Ascending aorta (tissue), 2 donors: ENCODE measurements around the gene TMEM175. TPM values are rescaled to one million over a fixed set of nuclear protein-coding genes. Genes with fewer than 3 reads are reported as not detected.
"Not testable (repeated sequence)": the region's sequence is repeated elsewhere in the genome, so short reads cannot be mapped to it uniquely, and the experiment has no call there.

Experiments used
- DNase-seq, 2 donors: peaks; one replicate each; pipeline ENCODE4 v3.0.0-alpha.2; 2019; ENCODE audit warnings: low spot score in 2 of 2
- H3K27ac ChIP-seq, 2 donors: fragments of 200-600 bp; sonication (generic); one replicate each; pipeline ENCODE4 v1.5.1; 2016 to 2017; ENCODE audit warnings: mild to moderate bottlenecking in 1 of 2
- H3K27me3 ChIP-seq: fragments of 200-600 bp; sonication (generic); one replicate; pipeline ENCODE4 v1.5.1; 2017
- H3K36me3 ChIP-seq, 2 donors: fragments of 200-600 bp; sonication (generic); one replicate each; pipeline ENCODE4 v1.5.1; 2016
- H3K4me1 ChIP-seq, 2 donors: fragments of 200-600 bp; sonication (generic); one replicate each; pipeline ENCODE4 v1.5.1; 2016 to 2017; ENCODE audit warnings: mild to moderate bottlenecking in 1 of 2
- H3K4me3 ChIP-seq, 2 donors: fragments of 200-600 bp; sonication (generic); one replicate each; pipeline ENCODE4 v1.5.1; 2016 to 2017; ENCODE audit warnings: mild to moderate bottlenecking in 1 of 2
- H3K9me3 ChIP-seq, 2 donors: fragments of 200-600 bp; sonication (generic); one replicate each; pipeline ENCODE4 v1.5.1; 2016
- CTCF ChIP-seq, 3 experiments: fragments of 200-600 bp in 2 of 3; fragments of 450-650 bp in 1 of 3; sonication (generic) in 2 of 3; IDR thresholded peaks; one replicate each; pipeline ENCODE4 v1.5.1; 2016 to 2019; ENCODE audit warnings: antibody characterized with exemption in 3 of 3, mild to moderate bottlenecking in 1 of 3, moderate library complexity in 1 of 3
- intact Hi-C: fragments of 100-400 bp; cut with DNase I; formaldehyde crosslinking; loops from one replicate; pipeline ENCODE4 v1.15.1; 2023
- total RNA-seq: library from RNA; depleted of rRNA; stranded (reverse); fragments of >200 nt; gene quantifications from one replicate; pipeline ENCODE4 v1.1.0, GENCODE V29; 2016

The TMEM175 gene
- total RNA-seq, 1 donor from 2014 or later, result 41.2 TPM

- TF ChIP-seq CTCF (IDR thresholded peaks at IDR 0.05), result no peak
- no peak overlapping the region for H3K4me3 ChIP-seq
- no peak for DNase-seq
- no peak overlapping the region for H3K27ac ChIP-seq
- H3K27me3 ChIP-seq, result no peaks in the 10 kb centered on the region
- no peaks in the 10 kb centered on the region for H3K9me3 ChIP-seq
- intact Hi-C loops, result no loop called here
- peaks cover 11 to 36% of the 10 kb centered on the region in 2 donors for H3K4me1 ChIP-seq
- H3K36me3 ChIP-seq, result no peaks in the 10 kb centered on the region
Measured at GRCh38 chr4:929096-929765, 3.0 kb upstream of the TMEM175 start.

- DNase-seq, result no peak
- intact Hi-C loops, result loop anchor here (5.0 to 10.0 kb wide), 3 partner anchors 225 to 417 kb away; partner anchors contain the start of gene UVSSA
Measured at GRCh38 chr4:930028-930551, 2.2 kb upstream of the TMEM175 start.

GRCh38 chr4:930827-931193 is 1.4 kb upstream of the TMEM175 start:
- DNase-seq, result no peak
- Histone ChIP-seq H3K4me1 (peaks cover 11 to 28% of the 10 kb centered on the region in 2 donors), H3K4me3 (peak overlapping the region; percentile 76 to 82), H3K27me3 (no peaks in the 10 kb centered on the region), H3K36me3 (no peaks in the 10 kb centered on the region), H3K27ac (no peak overlapping the region), H3K9me3 (no peaks in the 10 kb centered on the region)
- intact Hi-C loops, result loop anchor here (5.0 to 10.0 kb wide), 3 partner anchors 224 to 416 kb away; partner anchors contain the start of gene UVSSA
- TF ChIP-seq CTCF (IDR thresholded peaks at IDR 0.05), result no peak

More at GRCh38 chr4:930028-930551, 2.2 kb upstream of the TMEM175 start:
- no peaks in the 10 kb centered on the region for H3K36me3 ChIP-seq
- no peak overlapping the region for H3K27ac ChIP-seq
- peaks cover 11 to 35% of the 10 kb centered on the region in 2 donors for H3K4me1 ChIP-seq
- no peaks in the 10 kb centered on the region for H3K9me3 ChIP-seq
- H3K4me3 ChIP-seq, result peak overlapping the region in 1 of 2 donors; percentile 82
- H3K27me3 ChIP-seq, result no peaks in the 10 kb centered on the region
- no peak for TF ChIP-seq CTCF (IDR thresholded peaks at IDR 0.05)

GRCh38 chr4:931194-931959 is 883 bp upstream of the TMEM175 start:
- H3K4me1 ChIP-seq, result peaks cover 11 to 26% of the 10 kb centered on the region in 2 donors
- no peaks in the 10 kb centered on the region for H3K9me3 ChIP-seq
- H3K27me3 ChIP-seq, result no peaks in the 10 kb centered on the region
- peak overlapping the region; percentile 76 to 82 for H3K4me3 ChIP-seq
- no peak for TF ChIP-seq CTCF (IDR thresholded peaks at IDR 0.05)
- H3K27ac ChIP-seq, result peak overlapping the region; percentile 88
- DNase-seq, result peak in 1 of 2 donors; percentile 63
- intact Hi-C loops, result loop anchor here (5.0 to 10.0 kb wide), 3 partner anchors 223 to 416 kb away; partner anchors contain the start of gene UVSSA
- H3K36me3 ChIP-seq, result no peaks in the 10 kb centered on the region

GRCh38 chr4:932713-933070 is 432 bp downstream of the TMEM175 start:
- H3K27ac ChIP-seq, result peak overlapping the region; percentile 88
- no peaks in the 10 kb centered on the region for H3K9me3 ChIP-seq
- no peak for TF ChIP-seq CTCF (IDR thresholded peaks at IDR 0.05)
- no peaks in the 10 kb centered on the region for H3K36me3 ChIP-seq
- peak overlapping the region; percentile 76 to 82 for H3K4me3 ChIP-seq
- intact Hi-C loops, result loop anchor here (1.0 to 10.0 kb wide), 6 partner anchors 41 to 415 kb away; partner anchors contain the start of genes ATP5ME, DGKQ, MYL5 and UVSSA
- peaks cover 11 to 26% of the 10 kb centered on the region in 2 donors for H3K4me1 ChIP-seq
- no peak for DNase-seq
- H3K27me3 ChIP-seq, result no peaks in the 10 kb centered on the region

GRCh38 chr4:939508-939907 is 7.2 kb downstream of the TMEM175 start:
- not testable (repeated sequence) for H3K4me1 ChIP-seq, H3K36me3 ChIP-seq, H3K27me3 ChIP-seq, H3K27ac ChIP-seq, H3K4me3 ChIP-seq, H3K9me3 ChIP-seq
- intact Hi-C loops, result loop anchor here (10.0 kb wide), 1 partner anchor 215 kb away; no protein-coding TSS in a partner anchor
- DNase-seq, result peak in 1 of 2 donors; percentile 16
